ENCODE measurements around the gene AGPAT4.

GRCh38 chr6:161257793-161258457 lies 15.9 kb downstream of the AGPAT4 start:
- TF ChIP-seq CTCF (IDR thresholded peaks at IDR 0.05) (no peak), POLR2A (IDR thresholded peaks at IDR 0.05) (no peak)
